OCI-LY1 (cell line): Measurements from ENCODE around the gene AIFM2.

Experiments used
- EZH2 ChIP-seq: fragments of 200-600 bp; sonication (generic), shearing (Covaris generic); IDR thresholded peaks from 2 replicates; pipeline ENCODE4 v1.8.0; 2017; ENCODE audit warnings: borderline replicate concordance, mixed run types, mild to moderate bottlenecking, antibody characterized with exemption, low read length, moderate library complexity, mixed read lengths
- TF ChIP-seq, protein P1 (sequence below): fragments of 200-600 bp; sonication (generic), shearing (Covaris generic); IDR thresholded peaks from 2 replicates; pipeline ENCODE4 v1.5.1; 2017; ENCODE audit warnings: mild to moderate bottlenecking, antibody characterized with exemption, low read length, moderate library complexity, mixed read lengths

DNA sequence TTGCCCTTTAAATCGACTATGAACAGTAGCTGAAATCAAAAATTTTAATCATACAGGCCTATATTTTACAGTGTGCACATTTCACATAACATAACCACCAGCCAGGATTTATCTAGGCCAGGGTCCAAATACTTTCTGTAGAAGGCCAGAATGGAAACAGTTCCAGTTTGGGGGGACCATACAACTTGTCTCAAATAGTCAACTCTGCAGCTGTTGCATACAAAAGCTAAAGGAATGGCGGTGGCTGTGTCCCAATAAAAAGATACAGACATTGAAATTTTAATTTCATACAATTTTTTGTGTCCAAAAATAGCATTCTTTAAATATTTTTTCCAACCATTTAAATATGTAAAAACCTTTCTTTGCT, 14.6 kb upstream of the AIFM2 start:
- TF ChIP-seq EZH2, result no peak
- TF ChIP-seq, protein P1, sequence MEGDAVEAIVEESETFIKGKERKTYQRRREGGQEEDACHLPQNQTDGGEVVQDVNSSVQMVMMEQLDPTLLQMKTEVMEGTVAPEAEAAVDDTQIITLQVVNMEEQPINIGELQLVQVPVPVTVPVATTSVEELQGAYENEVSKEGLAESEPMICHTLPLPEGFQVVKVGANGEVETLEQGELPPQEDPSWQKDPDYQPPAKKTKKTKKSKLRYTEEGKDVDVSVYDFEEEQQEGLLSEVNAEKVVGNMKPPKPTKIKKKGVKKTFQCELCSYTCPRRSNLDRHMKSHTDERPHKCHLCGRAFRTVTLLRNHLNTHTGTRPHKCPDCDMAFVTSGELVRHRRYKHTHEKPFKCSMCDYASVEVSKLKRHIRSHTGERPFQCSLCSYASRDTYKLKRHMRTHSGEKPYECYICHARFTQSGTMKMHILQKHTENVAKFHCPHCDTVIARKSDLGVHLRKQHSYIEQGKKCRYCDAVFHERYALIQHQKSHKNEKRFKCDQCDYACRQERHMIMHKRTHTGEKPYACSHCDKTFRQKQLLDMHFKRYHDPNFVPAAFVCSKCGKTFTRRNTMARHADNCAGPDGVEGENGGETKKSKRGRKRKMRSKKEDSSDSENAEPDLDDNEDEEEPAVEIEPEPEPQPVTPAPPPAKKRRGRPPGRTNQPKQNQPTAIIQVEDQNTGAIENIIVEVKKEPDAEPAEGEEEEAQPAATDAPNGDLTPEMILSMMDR, result no peak
